Lower lobe of right lung (tissue), 2 donors: ENCODE results near the gene ASTN2. TPM values are rescaled to one million over a fixed set of nuclear protein-coding genes. Genes with fewer than 3 reads are reported as not detected.

Experiments
- ATAC-seq, 2 donors: fragments of 200-7000 bp; cut with Tn5 transposase; one replicate each; pipeline ENCODE4 v1.9.1; 2020 to 2022; ENCODE audit warnings: mild to moderate bottlenecking in 2 of 2, moderate library complexity in 2 of 2
- DNase-seq: peaks from one replicate; pipeline ENCODE4 v3.0.0-alpha.2; 2020
- H3K27ac ChIP-seq: fragments of 200-600 bp; one replicate; pipeline ENCODE4 v1.8.0; 2022
- H3K27me3 ChIP-seq: fragments of 200-600 bp; one replicate; pipeline ENCODE4 v1.8.0; 2022; ENCODE audit warnings: low read depth
- H3K36me3 ChIP-seq: fragments of 200-600 bp; one replicate; pipeline ENCODE4 v1.8.0; 2022; ENCODE audit warnings: mild to moderate bottlenecking
- H3K4me1 ChIP-seq: fragments of 200-600 bp; one replicate; pipeline ENCODE4 v1.8.0; 2022
- H3K4me3 ChIP-seq: fragments of 200-600 bp; one replicate; pipeline ENCODE4 v1.8.0; 2022; ENCODE audit warnings: mild to moderate bottlenecking
- H3K9me3 ChIP-seq: fragments of 200-600 bp; one replicate; pipeline ENCODE4 v1.8.0; 2022
- intact Hi-C: fragments of 100-400 bp; cut with DNase I; formaldehyde crosslinking; loops from one replicate; pipeline ENCODE4 v1.11.0; 2022
- total RNA-seq: library from RNA; stranded (reverse); fragmentation: NEBNext Ultra II Directional; extraction: Animal tissue kit (Norgen Biotek cat#: 25700); gene quantifications from one replicate; pipeline ENCODE4 v1.2.1, GENCODE V29; 2021
- TF ChIP-seq, protein P1 (sequence below): fragments of 200-600 bp; IDR thresholded peaks from one replicate; pipeline ENCODE4 v1.8.0; 2022; ENCODE audit warnings: antibody characterized with exemption, mild to moderate bottlenecking
- donor health status: DM: no; HTN: yes; CAD: no; lungs with severe emphysema.

Gene ASTN2
- total RNA-seq, 1 donor from 2014 or later: 4.3 TPM

DNA sequence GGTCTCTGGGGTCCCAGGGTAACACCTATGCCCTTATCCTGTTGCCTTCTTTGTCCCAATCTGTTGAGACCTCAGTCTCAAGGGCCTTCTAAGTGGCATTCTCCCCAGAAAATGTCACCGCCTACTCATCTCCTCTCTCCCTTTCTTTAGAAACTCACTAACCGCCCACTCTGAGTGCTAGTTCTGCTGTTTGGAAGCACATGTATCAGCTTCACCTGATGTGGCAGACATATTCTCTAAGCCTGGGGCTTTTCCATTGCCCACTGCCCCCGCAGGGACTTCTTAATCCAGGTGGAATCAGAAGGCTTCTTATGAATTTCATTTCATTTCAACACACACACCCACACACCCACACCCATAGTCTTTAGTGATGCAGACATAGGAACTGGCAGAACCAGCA is 165.1 kb downstream of the ASTN2 start:
- TF ChIP-seq, protein P1, sequence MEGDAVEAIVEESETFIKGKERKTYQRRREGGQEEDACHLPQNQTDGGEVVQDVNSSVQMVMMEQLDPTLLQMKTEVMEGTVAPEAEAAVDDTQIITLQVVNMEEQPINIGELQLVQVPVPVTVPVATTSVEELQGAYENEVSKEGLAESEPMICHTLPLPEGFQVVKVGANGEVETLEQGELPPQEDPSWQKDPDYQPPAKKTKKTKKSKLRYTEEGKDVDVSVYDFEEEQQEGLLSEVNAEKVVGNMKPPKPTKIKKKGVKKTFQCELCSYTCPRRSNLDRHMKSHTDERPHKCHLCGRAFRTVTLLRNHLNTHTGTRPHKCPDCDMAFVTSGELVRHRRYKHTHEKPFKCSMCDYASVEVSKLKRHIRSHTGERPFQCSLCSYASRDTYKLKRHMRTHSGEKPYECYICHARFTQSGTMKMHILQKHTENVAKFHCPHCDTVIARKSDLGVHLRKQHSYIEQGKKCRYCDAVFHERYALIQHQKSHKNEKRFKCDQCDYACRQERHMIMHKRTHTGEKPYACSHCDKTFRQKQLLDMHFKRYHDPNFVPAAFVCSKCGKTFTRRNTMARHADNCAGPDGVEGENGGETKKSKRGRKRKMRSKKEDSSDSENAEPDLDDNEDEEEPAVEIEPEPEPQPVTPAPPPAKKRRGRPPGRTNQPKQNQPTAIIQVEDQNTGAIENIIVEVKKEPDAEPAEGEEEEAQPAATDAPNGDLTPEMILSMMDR: no peak
- Histone ChIP-seq H3K27me3 (no peaks in the 10 kb centered on the region), H3K27ac (no peak overlapping the region), H3K36me3 (no peaks in the 10 kb centered on the region), H3K4me1 (no peaks in the 10 kb centered on the region), H3K4me3 (no peak overlapping the region), H3K9me3 (no peaks in the 10 kb centered on the region)
- no peak for ATAC-seq
- no peak for DNase-seq
- intact Hi-C loops: no loop called here

DNA sequence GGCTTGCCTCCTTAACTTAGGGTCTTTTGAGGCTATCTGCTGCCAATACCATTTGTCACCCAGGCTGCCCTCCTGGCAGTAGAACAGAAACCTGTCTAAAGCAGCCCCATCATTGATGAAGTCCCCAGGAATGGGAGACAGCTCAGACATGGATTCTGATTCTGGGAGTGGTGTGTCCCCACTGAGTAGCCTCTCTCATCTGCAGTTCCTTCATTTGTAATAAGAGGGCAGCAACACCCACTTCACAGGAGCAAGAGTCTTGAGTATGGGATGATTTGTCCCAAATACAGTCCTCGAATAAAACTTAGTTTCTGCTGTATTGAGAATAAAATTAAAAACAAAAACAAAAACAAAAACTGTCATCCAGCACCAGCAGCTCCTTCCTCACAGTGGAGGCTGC is 167.6 kb downstream of the ASTN2 start:
- H3K9me3 ChIP-seq: no peaks in the 10 kb centered on the region
- no peaks in the 10 kb centered on the region for H3K36me3 ChIP-seq
- no peak overlapping the region for H3K4me3 ChIP-seq
- H3K27me3 ChIP-seq: no peaks in the 10 kb centered on the region
- TF ChIP-seq, protein P1: no peak
- H3K27ac ChIP-seq: no peak overlapping the region
- DNase-seq (no peak), ATAC-seq (no peak)
- H3K4me1 ChIP-seq: no peaks in the 10 kb centered on the region
- intact Hi-C loops: no loop called here

DNA sequence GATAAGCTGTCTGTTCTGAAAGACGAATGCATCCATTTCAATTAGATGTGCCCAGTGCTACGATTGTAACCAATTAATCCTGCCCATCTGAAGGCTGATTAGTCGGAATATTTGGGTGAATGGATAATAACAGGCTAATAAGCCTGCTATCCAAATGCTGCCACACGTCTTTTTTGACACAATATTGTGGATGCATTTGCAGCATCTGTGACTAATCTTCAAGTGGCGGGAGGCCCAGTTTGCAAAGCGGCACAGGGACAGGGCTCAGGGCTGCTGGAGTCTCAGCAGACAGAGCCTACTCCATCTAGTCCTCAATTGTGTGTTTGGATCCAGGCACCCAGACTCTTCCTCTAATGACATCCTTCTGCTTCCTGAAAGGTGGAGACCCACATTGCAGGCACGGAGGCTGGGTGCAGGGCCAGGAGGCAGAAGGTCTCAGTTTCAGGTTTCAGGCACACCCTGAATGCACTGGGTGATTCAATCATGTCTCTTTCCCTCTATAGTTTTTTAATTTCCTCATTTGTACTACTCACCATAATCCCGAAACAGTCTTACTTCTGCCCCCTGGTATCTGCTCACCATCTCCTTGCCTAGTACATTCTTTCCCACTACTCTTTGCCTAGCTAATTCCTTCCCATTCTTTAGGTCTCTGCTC is 169.6 kb downstream of the ASTN2 start:
- intact Hi-C loops: no loop called here
- H3K27ac ChIP-seq: no peak overlapping the region

DNA sequence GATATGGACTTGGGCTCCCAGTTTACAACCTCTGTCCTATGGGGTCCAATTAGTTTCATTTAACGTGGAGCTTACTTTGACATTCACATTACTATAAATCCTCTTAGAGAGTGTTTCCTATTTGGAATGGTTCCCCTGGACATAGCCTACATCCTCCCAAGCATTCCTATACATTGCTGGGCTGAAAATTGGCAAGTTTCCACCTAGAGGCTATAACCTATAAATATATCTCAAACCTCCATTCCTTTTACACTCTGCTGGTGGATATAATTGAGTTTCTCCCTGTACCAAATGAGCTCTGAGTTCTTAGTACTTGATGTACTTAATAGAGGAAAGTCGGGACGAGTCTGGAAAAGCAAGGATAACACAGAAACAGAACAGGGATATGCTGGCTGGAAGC is 172.8 kb downstream of the ASTN2 start:
- intact Hi-C loops: no loop called here
- no peaks in the 10 kb centered on the region for H3K27me3 ChIP-seq
- TF ChIP-seq, protein P1: no peak
- H3K9me3 ChIP-seq: no peaks in the 10 kb centered on the region
- no peak for ATAC-seq
- no peak overlapping the region for H3K4me3 ChIP-seq
- H3K36me3 ChIP-seq: no peaks in the 10 kb centered on the region
- no peaks in the 10 kb centered on the region for H3K4me1 ChIP-seq
- no peak overlapping the region for H3K27ac ChIP-seq
- no peak for DNase-seq

More for the DNA sequence above, 169.6 kb downstream of the ASTN2 start:
- no peak for ATAC-seq
- Histone ChIP-seq H3K27me3 (no peaks in the 10 kb centered on the region), H3K4me3 (no peak overlapping the region), H3K9me3 (no peaks in the 10 kb centered on the region), H3K36me3 (no peaks in the 10 kb centered on the region), H3K4me1 (no peaks in the 10 kb centered on the region)
- TF ChIP-seq, protein P1: no peak
- no peak for DNase-seq

DNA sequence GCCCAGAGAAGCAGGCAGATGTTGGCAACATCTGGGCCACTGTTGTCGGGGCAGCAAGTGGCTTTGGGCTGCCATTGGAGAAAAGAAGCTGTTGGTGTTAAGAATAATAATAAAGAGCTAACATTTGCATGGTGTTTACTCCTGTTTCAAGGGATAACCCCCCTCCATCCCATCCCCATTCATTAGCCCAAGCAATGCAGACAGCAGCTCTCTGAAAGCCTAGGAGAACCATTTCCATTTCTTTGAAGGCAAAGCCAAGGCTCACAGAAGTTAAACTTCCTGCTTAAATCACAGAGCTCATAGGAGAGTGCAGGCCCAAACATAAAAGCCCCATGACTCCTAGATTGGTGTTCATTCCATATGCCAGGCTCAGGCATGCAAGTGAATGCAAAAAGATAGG is 175.4 kb downstream of the ASTN2 start:
- Histone ChIP-seq H3K36me3 (no peaks in the 10 kb centered on the region), H3K27ac (no peak overlapping the region), H3K9me3 (no peaks in the 10 kb centered on the region), H3K4me1 (no peaks in the 10 kb centered on the region), H3K27me3 (no peaks in the 10 kb centered on the region), H3K4me3 (no peak overlapping the region)
- intact Hi-C loops: no loop called here
- TF ChIP-seq, protein P1: no peak
- DNase-seq: no peak
- ATAC-seq: no peak

DNA sequence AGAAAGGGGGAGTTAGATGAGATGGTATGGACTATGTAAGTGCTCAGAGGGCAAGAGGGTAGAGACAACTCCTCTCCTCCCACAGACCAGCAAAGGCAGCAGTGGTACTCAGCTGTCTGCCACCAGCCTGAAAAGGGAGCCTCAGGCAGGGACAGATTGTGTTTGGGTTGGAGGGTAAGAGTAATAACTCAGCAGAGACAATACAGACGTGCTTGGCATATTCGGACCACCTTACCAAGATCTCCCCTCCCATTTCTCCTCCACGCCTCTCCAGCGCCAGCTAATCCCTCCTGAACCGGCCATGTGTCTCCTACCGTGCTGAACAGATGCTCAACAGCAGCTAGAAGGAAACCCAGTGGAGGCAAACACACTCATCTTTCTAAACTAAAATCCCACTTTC is 180.8 kb downstream of the ASTN2 start:
- Histone ChIP-seq H3K27ac (no peak overlapping the region), H3K27me3 (no peaks in the 10 kb centered on the region), H3K4me1 (no peaks in the 10 kb centered on the region), H3K36me3 (no peaks in the 10 kb centered on the region), H3K4me3 (no peak overlapping the region), H3K9me3 (no peaks in the 10 kb centered on the region)
- no peak for ATAC-seq
- intact Hi-C loops: no loop called here
- DNase-seq: no peak
- TF ChIP-seq, protein P1: no peak
